Large intestine (tissue), 3 donors: ENCODE data around the gene GBA3. TPM values are rescaled to one million over a fixed set of nuclear protein-coding genes. Genes with fewer than 3 reads are reported as not detected.

Experiments
- DNase-seq, 2 donors: peaks; one replicate each; pipeline versions ENCODE4 v3.0.0 to v3.0.0-alpha.2; 2013
- H3K27ac ChIP-seq: one replicate; pipeline ENCODE4 v1.5.1; 2013; ENCODE audit warnings: low read length
- H3K27me3 ChIP-seq: 2 replicates; pipeline ENCODE4 v1.6.1; 2013; ENCODE audit warnings: low read length; ENCODE audit not compliant: control insufficient read depth, insufficient read depth
- H3K36me3 ChIP-seq: 2 replicates; pipeline ENCODE4 v1.6.1; 2013; ENCODE audit warnings: low read length; ENCODE audit not compliant: control insufficient read depth, insufficient read depth
- H3K4me1 ChIP-seq: one replicate; pipeline ENCODE4 v1.6.1; 2013; ENCODE audit warnings: low read length; ENCODE audit not compliant: control insufficient read depth, insufficient read depth
- H3K4me3 ChIP-seq: one replicate; pipeline ENCODE4 v1.5.1; 2013; ENCODE audit warnings: low read length
- H3K9me3 ChIP-seq: one replicate; pipeline ENCODE4 v1.6.1; 2013; ENCODE audit warnings: mild to moderate bottlenecking, low read depth, low read length, moderate library complexity; ENCODE audit not compliant: control insufficient read depth
- WGBS: methylation state at CpG from one replicate; pipeline ENCODE4 v1.1.5; 2013; ENCODE audit warnings: low lambda C conversion rate; ENCODE audit not compliant: insufficient coverage; 5-methylcytosine and 5-hydroxymethylcytosine counted together
- polyA plus RNA-seq: library from polyadenylated mRNA; unstranded; fragments of 120-200 nt; gene quantifications from one replicate; pipeline ENCODE4 v1.2.1, GENCODE V29; 2013

The GBA3 gene
- polyA plus RNA-seq, 1 donor = 74.1 TPM

- no peaks in the 10 kb centered on the region for H3K9me3 ChIP-seq
- no peaks in the 10 kb centered on the region for H3K36me3 ChIP-seq
- no peak for DNase-seq
- H3K27me3 ChIP-seq = no peaks in the 10 kb centered on the region
- no peak overlapping the region for H3K4me3 ChIP-seq
- H3K27ac ChIP-seq = no peak overlapping the region
- H3K4me1 ChIP-seq = no peaks in the 10 kb centered on the region
Observed at GRCh38 chr4:22668702-22669101, 24.0 kb upstream of the GBA3 start.

- no peaks in the 10 kb centered on the region for H3K36me3 ChIP-seq
- no peak for DNase-seq
- H3K27me3 ChIP-seq = no peaks in the 10 kb centered on the region
- no CpG with 5 or more reads among the region's 1 CpG for WGBS
- H3K27ac ChIP-seq = no peak overlapping the region
- H3K4me1 ChIP-seq = no peaks in the 10 kb centered on the region
- H3K4me3 ChIP-seq = no peak overlapping the region
- H3K9me3 ChIP-seq = no peaks in the 10 kb centered on the region
Observed at GRCh38 chr4:22670956-22671355, 21.8 kb upstream of the GBA3 start.

GRCh38 chr4:22672519-22672918 lies 20.2 kb upstream of the GBA3 start:
- Histone ChIP-seq H3K27me3 (no peaks in the 10 kb centered on the region), H3K4me3 (no peak overlapping the region), H3K9me3 (no peaks in the 10 kb centered on the region), H3K4me1 (peaks cover 4% of the 10 kb centered on the region), H3K27ac (no peak overlapping the region), H3K36me3 (no peaks in the 10 kb centered on the region)
- WGBS = no CpG with 5 or more reads among the region's 1 CpG
- DNase-seq = no peak

- Histone ChIP-seq H3K4me3 (no peak overlapping the region), H3K27me3 (no peaks in the 10 kb centered on the region), H3K27ac (no peak overlapping the region), H3K36me3 (no peaks in the 10 kb centered on the region), H3K4me1 (peaks cover 4% of the 10 kb centered on the region), H3K9me3 (no peaks in the 10 kb centered on the region)
- no peak for DNase-seq
- WGBS = no CpG with 5 or more reads among the region's 4 CpGs
Observed at GRCh38 chr4:22672944-22673343, 19.8 kb upstream of the GBA3 start.

- 100% methylated on average over 1 of the region's 1 CpG for WGBS
- peaks cover 11% of the 10 kb centered on the region for H3K4me1 ChIP-seq
- no peak overlapping the region for H3K4me3 ChIP-seq
- no peaks in the 10 kb centered on the region for H3K27me3 ChIP-seq
- H3K27ac ChIP-seq = no peak overlapping the region
- no peaks in the 10 kb centered on the region for H3K36me3 ChIP-seq
- no peak for DNase-seq
- no peaks in the 10 kb centered on the region for H3K9me3 ChIP-seq
Observed at GRCh38 chr4:22674700-22675099, 18.0 kb upstream of the GBA3 start.

GRCh38 chr4:22676063-22676462 lies 16.7 kb upstream of the GBA3 start:
- H3K27ac ChIP-seq = no peak overlapping the region
- WGBS = no CpG with 5 or more reads among the region's 1 CpG
- H3K36me3 ChIP-seq = no peaks in the 10 kb centered on the region
- no peak overlapping the region for H3K4me3 ChIP-seq
- no peaks in the 10 kb centered on the region for H3K27me3 ChIP-seq
- H3K4me1 ChIP-seq = peaks cover 11% of the 10 kb centered on the region
- no peaks in the 10 kb centered on the region for H3K9me3 ChIP-seq
- DNase-seq = peak in 1 of 2 donors; percentile 53

- no peaks in the 10 kb centered on the region for H3K36me3 ChIP-seq
- WGBS = no CpG with 5 or more reads among the region's 1 CpG
Observed at GRCh38 chr4:22677780-22678179, 15.0 kb upstream of the GBA3 start.

GRCh38 chr4:22678940-22679854 lies 13.5 kb upstream of the GBA3 start:
- WGBS = 86% methylated on average over 2 of the region's 3 CpGs
- Histone ChIP-seq H3K27ac (peak overlapping the region; percentile 10), H3K36me3 (no peaks in the 10 kb centered on the region), H3K27me3 (no peaks in the 10 kb centered on the region), H3K4me1 (peaks cover 11% of the 10 kb centered on the region), H3K4me3 (no peak overlapping the region), H3K9me3 (no peaks in the 10 kb centered on the region)
- peak in 1 of 2 donors; percentile 70 for DNase-seq

More at GRCh38 chr4:22677780-22678179, 15.0 kb upstream of the GBA3 start:
- Histone ChIP-seq H3K9me3 (no peaks in the 10 kb centered on the region), H3K27me3 (no peaks in the 10 kb centered on the region), H3K4me1 (peaks cover 11% of the 10 kb centered on the region), H3K27ac (no peak overlapping the region), H3K4me3 (no peak overlapping the region)
- DNase-seq = no peak

GRCh38 chr4:22680065-22680642 lies 12.6 kb upstream of the GBA3 start:
- no peaks in the 10 kb centered on the region for H3K9me3 ChIP-seq
- no peaks in the 10 kb centered on the region for H3K36me3 ChIP-seq
- no peak for DNase-seq
- H3K4me1 ChIP-seq = peaks cover 11% of the 10 kb centered on the region
- WGBS = 33% methylated on average over 1 of the region's 4 CpGs
- no peak overlapping the region for H3K27ac ChIP-seq
- H3K27me3 ChIP-seq = no peaks in the 10 kb centered on the region
- no peak overlapping the region for H3K4me3 ChIP-seq

GRCh38 chr4:22683726-22684125 lies 9.0 kb upstream of the GBA3 start:
- Histone ChIP-seq H3K4me1 (peaks cover 7% of the 10 kb centered on the region), H3K9me3 (no peaks in the 10 kb centered on the region), H3K27ac (no peak overlapping the region), H3K27me3 (no peaks in the 10 kb centered on the region), H3K36me3 (no peaks in the 10 kb centered on the region), H3K4me3 (no peak overlapping the region)
- DNase-seq = peak; percentile 52 to 73

- Histone ChIP-seq H3K4me3 (no peak overlapping the region), H3K27ac (no peak overlapping the region), H3K9me3 (no peaks in the 10 kb centered on the region), H3K36me3 (no peaks in the 10 kb centered on the region), H3K27me3 (no peaks in the 10 kb centered on the region), H3K4me1 (peaks cover 3% of the 10 kb centered on the region)
- no CpG with 5 or more reads among the region's 5 CpGs for WGBS
- DNase-seq = no peak
Observed at GRCh38 chr4:22686141-22686540, 6.6 kb upstream of the GBA3 start.
